ENCODE data around the gene RNF169. TPM values are rescaled to one million over a fixed set of nuclear protein-coding genes. Genes with fewer than 3 reads are reported as not detected.

Gene RNF169
- total and polyA plus RNA-seq, 2 of the 8 experiments (the other 6 are each of a cell fraction or from before 2014, with no cell fraction given), result 3.6 to 12.5 TPM

DNA sequence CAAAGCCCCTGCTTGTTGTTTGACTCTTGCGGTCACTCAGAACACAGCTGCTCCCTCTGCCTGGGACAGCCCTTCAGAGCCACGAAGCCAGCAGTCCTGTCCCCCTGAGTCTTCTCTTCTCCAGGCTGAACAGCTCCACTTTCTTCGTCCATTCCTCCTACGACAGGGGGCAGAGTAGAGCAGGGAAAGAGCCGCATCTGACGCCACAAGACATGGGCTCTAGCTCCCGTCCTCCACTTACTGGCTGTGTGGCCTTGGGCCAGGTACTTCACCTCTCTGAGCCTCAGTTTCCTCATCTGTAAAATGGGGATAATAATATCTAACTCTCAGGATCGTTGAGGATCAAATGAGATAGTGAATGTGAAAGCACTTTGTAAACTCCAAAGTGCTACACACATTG lies 47.3 kb upstream of the RNF169 start (continued):
- TF ChIP-seq, protein P1, sequence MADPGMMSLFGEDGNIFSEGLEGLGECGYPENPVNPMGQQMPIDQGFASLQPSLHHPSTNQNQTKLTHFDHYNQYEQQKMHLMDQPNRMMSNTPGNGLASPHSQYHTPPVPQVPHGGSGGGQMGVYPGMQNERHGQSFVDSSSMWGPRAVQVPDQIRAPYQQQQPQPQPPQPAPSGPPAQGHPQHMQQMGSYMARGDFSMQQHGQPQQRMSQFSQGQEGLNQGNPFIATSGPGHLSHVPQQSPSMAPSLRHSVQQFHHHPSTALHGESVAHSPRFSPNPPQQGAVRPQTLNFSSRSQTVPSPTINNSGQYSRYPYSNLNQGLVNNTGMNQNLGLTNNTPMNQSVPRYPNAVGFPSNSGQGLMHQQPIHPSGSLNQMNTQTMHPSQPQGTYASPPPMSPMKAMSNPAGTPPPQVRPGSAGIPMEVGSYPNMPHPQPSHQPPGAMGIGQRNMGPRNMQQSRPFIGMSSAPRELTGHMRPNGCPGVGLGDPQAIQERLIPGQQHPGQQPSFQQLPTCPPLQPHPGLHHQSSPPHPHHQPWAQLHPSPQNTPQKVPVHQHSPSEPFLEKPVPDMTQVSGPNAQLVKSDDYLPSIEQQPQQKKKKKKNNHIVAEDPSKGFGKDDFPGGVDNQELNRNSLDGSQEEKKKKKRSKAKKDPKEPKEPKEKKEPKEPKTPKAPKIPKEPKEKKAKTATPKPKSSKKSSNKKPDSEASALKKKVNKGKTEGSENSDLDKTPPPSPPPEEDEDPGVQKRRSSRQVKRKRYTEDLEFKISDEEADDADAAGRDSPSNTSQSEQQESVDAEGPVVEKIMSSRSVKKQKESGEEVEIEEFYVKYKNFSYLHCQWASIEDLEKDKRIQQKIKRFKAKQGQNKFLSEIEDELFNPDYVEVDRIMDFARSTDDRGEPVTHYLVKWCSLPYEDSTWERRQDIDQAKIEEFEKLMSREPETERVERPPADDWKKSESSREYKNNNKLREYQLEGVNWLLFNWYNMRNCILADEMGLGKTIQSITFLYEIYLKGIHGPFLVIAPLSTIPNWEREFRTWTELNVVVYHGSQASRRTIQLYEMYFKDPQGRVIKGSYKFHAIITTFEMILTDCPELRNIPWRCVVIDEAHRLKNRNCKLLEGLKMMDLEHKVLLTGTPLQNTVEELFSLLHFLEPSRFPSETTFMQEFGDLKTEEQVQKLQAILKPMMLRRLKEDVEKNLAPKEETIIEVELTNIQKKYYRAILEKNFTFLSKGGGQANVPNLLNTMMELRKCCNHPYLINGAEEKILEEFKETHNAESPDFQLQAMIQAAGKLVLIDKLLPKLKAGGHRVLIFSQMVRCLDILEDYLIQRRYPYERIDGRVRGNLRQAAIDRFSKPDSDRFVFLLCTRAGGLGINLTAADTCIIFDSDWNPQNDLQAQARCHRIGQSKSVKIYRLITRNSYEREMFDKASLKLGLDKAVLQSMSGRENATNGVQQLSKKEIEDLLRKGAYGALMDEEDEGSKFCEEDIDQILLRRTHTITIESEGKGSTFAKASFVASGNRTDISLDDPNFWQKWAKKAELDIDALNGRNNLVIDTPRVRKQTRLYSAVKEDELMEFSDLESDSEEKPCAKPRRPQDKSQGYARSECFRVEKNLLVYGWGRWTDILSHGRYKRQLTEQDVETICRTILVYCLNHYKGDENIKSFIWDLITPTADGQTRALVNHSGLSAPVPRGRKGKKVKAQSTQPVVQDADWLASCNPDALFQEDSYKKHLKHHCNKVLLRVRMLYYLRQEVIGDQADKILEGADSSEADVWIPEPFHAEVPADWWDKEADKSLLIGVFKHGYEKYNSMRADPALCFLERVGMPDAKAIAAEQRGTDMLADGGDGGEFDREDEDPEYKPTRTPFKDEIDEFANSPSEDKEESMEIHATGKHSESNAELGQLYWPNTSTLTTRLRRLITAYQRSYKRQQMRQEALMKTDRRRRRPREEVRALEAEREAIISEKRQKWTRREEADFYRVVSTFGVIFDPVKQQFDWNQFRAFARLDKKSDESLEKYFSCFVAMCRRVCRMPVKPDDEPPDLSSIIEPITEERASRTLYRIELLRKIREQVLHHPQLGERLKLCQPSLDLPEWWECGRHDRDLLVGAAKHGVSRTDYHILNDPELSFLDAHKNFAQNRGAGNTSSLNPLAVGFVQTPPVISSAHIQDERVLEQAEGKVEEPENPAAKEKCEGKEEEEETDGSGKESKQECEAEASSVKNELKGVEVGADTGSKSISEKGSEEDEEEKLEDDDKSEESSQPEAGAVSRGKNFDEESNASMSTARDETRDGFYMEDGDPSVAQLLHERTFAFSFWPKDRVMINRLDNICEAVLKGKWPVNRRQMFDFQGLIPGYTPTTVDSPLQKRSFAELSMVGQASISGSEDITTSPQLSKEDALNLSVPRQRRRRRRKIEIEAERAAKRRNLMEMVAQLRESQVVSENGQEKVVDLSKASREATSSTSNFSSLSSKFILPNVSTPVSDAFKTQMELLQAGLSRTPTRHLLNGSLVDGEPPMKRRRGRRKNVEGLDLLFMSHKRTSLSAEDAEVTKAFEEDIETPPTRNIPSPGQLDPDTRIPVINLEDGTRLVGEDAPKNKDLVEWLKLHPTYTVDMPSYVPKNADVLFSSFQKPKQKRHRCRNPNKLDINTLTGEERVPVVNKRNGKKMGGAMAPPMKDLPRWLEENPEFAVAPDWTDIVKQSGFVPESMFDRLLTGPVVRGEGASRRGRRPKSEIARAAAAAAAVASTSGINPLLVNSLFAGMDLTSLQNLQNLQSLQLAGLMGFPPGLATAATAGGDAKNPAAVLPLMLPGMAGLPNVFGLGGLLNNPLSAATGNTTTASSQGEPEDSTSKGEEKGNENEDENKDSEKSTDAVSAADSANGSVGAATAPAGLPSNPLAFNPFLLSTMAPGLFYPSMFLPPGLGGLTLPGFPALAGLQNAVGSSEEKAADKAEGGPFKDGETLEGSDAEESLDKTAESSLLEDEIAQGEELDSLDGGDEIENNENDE (IDR thresholded peaks at IDR 0.05; ENCODE audit: insufficient replicate concordance, low read length), result no peak
- TF ChIP-seq SP4 (IDR thresholded peaks at IDR 0.05; ENCODE audit: low read length) (no peak), RNF2 (IDR thresholded peaks at IDR 0.05; ENCODE audit: borderline replicate concordance, low read depth, low read length, missing control alignments, poor library complexity, severe bottlenecking) (no peak)
- TF ChIP-seq, protein P2, sequence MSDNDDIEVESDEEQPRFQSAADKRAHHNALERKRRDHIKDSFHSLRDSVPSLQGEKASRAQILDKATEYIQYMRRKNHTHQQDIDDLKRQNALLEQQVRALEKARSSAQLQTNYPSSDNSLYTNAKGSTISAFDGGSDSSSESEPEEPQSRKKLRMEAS (IDR thresholded peaks at IDR 0.05), result 0 out of 2 replicates have a peak, but pooled peaks have one; percentile 21

Data from H1 (cell line).